Uterus (tissue), 2 donors: ENCODE results near the gene RPL22.

Experiments used
- POLR2A ChIP-seq, 2 donors: fragments of 450-650 bp; IDR thresholded peaks; one replicate each; pipeline ENCODE4 v1.6.1; 2016; ENCODE audit warnings: antibody characterized with exemption in 2 of 2, mild to moderate bottlenecking in 1 of 2, moderate library complexity in 1 of 2
- TF ChIP-seq, protein P1 (sequence below), 4 experiments: fragments of 200-600 bp in 2 of 4; fragments of 450-650 bp in 2 of 4; sonication (generic) in 2 of 4; IDR thresholded peaks; one replicate each; pipeline ENCODE4 v1.5.1; 2016 to 2019; ENCODE audit warnings: antibody characterized with exemption in 4 of 4, mild to moderate bottlenecking in 2 of 4, moderate library complexity in 1 of 4

DNA sequence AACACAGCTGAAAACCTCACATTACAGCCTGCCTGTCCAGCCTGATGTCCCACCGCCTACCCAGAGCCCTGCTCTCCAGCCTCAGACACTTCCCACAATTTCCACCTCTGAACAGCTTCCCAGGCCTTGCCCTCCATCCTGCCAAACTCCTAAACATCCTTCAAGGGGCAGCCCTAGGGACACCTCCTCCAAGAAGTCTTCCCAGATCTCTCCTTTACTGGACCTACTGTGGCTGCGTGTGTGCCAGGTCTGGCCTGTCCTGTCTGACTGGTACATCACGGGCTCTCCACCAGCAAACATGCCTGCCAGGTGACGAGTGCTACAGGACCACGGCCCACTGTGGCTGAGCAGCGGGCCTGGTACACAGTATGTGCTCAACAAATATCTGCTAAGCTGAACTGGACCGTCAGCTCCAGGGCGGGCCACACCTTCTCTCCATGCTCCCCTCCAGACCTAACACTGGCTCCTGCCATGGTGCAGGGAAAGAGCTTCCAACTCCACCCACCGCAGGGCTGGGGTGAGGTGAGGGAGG is 48.0 kb downstream of the RPL22 start:
- TF ChIP-seq, protein P1, sequence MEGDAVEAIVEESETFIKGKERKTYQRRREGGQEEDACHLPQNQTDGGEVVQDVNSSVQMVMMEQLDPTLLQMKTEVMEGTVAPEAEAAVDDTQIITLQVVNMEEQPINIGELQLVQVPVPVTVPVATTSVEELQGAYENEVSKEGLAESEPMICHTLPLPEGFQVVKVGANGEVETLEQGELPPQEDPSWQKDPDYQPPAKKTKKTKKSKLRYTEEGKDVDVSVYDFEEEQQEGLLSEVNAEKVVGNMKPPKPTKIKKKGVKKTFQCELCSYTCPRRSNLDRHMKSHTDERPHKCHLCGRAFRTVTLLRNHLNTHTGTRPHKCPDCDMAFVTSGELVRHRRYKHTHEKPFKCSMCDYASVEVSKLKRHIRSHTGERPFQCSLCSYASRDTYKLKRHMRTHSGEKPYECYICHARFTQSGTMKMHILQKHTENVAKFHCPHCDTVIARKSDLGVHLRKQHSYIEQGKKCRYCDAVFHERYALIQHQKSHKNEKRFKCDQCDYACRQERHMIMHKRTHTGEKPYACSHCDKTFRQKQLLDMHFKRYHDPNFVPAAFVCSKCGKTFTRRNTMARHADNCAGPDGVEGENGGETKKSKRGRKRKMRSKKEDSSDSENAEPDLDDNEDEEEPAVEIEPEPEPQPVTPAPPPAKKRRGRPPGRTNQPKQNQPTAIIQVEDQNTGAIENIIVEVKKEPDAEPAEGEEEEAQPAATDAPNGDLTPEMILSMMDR (IDR thresholded peaks at IDR 0.05): no peak
- no peak for TF ChIP-seq POLR2A (IDR thresholded peaks at IDR 0.05)
